Smooth muscle cell (in vitro differentiated cells): ENCODE measurements around the gene ZCCHC9. TPM values are rescaled to one million over a fixed set of nuclear protein-coding genes. Genes with fewer than 3 reads are reported as not detected.
"Not testable (repeated sequence)": the region's sequence is repeated elsewhere in the genome, so short reads cannot be mapped to it uniquely, and the experiment has no call there.

Source experiments
- DNase-seq: peaks from one replicate; lab custom pipeline; 2025; ENCODE audit not compliant: unreplicated experiment; lab: John Stamatoyannopoulos, UW
- H2AFZ ChIP-seq: fragments of 200-600 bp; sonication (generic); 2 replicates; pipeline ENCODE4 v1.6.0; 2016; ENCODE audit warnings: antibody characterized with exemption, low read depth, mild to moderate bottlenecking
- H3F3A ChIP-seq: fragments of 200-600 bp; sonication (generic); 2 replicates; pipeline ENCODE4 v1.6.0; 2017; ENCODE audit warnings: antibody characterized with exemption, low read depth
- H3K27ac ChIP-seq: fragments of 200-600 bp; sonication (generic); 2 replicates; pipeline ENCODE4 v1.5.1; 2016; ENCODE audit warnings: low read depth, mild to moderate bottlenecking
- H3K27me3 ChIP-seq: fragments of 200-600 bp; sonication (generic); 2 replicates; pipeline ENCODE4 v1.6.1; 2016; ENCODE audit warnings: low read depth, mild to moderate bottlenecking
- H3K36me3 ChIP-seq: fragments of 200-600 bp; sonication (generic); 2 replicates; pipeline ENCODE4 v1.5.1; 2016; ENCODE audit warnings: low read depth
- H3K4me1 ChIP-seq: fragments of 200-600 bp; sonication (generic); 2 replicates; pipeline ENCODE4 v1.5.1; 2016; ENCODE audit warnings: low read depth
- H3K4me2 ChIP-seq: fragments of 200-600 bp; sonication (generic); 2 replicates; pipeline ENCODE4 v1.6.0; 2016; ENCODE audit warnings: mild to moderate bottlenecking
- H3K4me3 ChIP-seq: fragments of 200-600 bp; sonication (generic); 2 replicates; pipeline ENCODE4 v1.5.1; 2016; ENCODE audit warnings: mild to moderate bottlenecking
- H3K79me2 ChIP-seq: fragments of 200-600 bp; sonication (generic); 2 replicates; pipeline ENCODE4 v1.6.0; 2016; ENCODE audit warnings: low read depth, mild to moderate bottlenecking
- H3K9ac ChIP-seq: fragments of 200-600 bp; sonication (generic); 2 replicates; pipeline ENCODE4 v1.6.0; 2016; ENCODE audit warnings: low read depth
- H3K9me3 ChIP-seq: fragments of 200-600 bp; sonication (generic); replicated peaks from 2 replicates; pipeline ENCODE4 v1.5.1; 2016; ENCODE audit warnings: low read depth
- H4K20me1 ChIP-seq: fragments of 200-600 bp; sonication (generic); 2 replicates; pipeline ENCODE4 v1.6.0; 2016; ENCODE audit warnings: low read depth
- WGBS: methylation state at CpG from one replicate; pipeline ENCODE4 v1.1.7; 2016; ENCODE audit warnings: low lambda C conversion rate; 5-methylcytosine and 5-hydroxymethylcytosine counted together
- polyA plus RNA-seq: library from polyadenylated mRNA; unstranded; fragments of >200 nt; fragmentation: Nextera tagmentation; extraction: Ambion mirVana; gene quantifications from 2 replicates; pipeline ENCODE4 v1.2.1, GENCODE V29; 2016
- total RNA-seq: library from RNA; depleted of rRNA; stranded (reverse); fragments of >200 nt; gene quantifications from 2 replicates; pipeline ENCODE4 v1.2.3, GENCODE V29; 2014
- TF ChIP-seq, protein P1 (sequence below): fragments of 200-600 bp; sonication (generic); IDR thresholded peaks from 2 replicates; pipeline ENCODE4 v1.5.1; 2017; ENCODE audit warnings: borderline replicate concordance, mild to moderate bottlenecking, antibody characterized with exemption; ENCODE audit not compliant: insufficient read depth, poor library complexity, severe bottlenecking

ZCCHC9 gene
- total and polyA plus RNA-seq, 2 experiments from 2014 or later, result 33.9 to 53.0 TPM

DNA sequence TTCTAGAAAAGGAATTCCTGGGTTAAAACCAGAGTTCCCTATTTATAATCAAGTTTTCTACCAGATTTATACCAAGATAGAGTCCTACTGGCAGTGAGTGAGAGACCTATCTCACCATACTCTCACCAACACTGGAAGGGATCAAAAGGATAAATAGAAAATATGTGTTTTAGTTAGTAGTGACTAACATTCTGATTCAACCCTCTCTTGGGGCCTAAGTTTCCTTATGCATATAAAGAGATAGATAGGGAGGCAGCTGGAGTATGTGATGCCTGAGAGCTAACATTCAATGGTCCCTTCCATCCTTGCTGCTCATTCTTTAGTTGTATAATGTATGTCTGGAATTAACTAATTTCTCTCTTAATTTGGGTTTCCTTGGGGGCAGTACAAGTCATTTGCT, 36.3 kb upstream of the ZCCHC9 start:
- Histone ChIP-seq H3K27me3 (no peaks in the 10 kb centered on the region), H3K36me3 (no peaks in the 10 kb centered on the region), H3F3A (no peaks in the 10 kb centered on the region), H2AFZ (no peak overlapping the region), H4K20me1 (peaks cover 5% of the 10 kb centered on the region), H3K79me2 (peaks cover 45% of the 10 kb centered on the region), H3K9ac (no peak overlapping the region), H3K4me3 (no peak overlapping the region), H3K27ac (no peak overlapping the region), H3K4me1 (peaks cover 6% of the 10 kb centered on the region), H3K4me2 (no peak overlapping the region), H3K9me3 (peaks cover 6% of the 10 kb centered on the region)
- TF ChIP-seq, protein P1, sequence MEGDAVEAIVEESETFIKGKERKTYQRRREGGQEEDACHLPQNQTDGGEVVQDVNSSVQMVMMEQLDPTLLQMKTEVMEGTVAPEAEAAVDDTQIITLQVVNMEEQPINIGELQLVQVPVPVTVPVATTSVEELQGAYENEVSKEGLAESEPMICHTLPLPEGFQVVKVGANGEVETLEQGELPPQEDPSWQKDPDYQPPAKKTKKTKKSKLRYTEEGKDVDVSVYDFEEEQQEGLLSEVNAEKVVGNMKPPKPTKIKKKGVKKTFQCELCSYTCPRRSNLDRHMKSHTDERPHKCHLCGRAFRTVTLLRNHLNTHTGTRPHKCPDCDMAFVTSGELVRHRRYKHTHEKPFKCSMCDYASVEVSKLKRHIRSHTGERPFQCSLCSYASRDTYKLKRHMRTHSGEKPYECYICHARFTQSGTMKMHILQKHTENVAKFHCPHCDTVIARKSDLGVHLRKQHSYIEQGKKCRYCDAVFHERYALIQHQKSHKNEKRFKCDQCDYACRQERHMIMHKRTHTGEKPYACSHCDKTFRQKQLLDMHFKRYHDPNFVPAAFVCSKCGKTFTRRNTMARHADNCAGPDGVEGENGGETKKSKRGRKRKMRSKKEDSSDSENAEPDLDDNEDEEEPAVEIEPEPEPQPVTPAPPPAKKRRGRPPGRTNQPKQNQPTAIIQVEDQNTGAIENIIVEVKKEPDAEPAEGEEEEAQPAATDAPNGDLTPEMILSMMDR, result no peak
- no peak for DNase-seq

DNA sequence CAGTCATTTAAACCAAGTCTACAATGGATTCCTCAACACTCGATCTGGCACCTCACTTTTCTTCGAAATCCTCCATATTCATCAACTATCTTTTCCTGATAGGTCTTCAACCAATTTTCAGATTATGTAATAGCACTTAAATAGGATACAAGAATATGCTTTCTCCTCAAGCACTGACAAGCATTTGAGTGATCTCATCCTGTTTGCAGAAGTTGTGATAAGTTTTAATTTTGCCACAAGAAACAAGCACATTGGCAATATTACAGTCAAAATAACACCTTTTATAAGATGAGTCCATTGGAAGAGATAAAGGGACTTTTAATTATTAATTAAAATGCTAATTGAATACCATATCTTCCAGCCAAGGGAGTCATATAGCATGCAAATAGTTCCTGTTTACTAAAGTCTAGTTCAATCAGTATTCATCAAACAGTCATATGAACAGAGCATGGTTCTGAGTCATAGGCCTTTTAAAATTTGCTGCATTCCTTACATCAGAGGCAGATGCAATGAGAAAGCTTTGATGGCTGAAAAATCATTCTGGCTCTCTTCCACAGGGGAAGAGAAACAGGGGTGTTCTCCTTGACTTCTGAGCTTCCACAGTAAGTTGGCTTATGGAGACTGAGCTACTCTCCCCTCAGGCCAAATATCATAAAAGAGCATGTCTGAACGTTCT, 32.7 kb upstream of the ZCCHC9 start:
- peak overlapping the region; percentile 84 for H3K27ac ChIP-seq
- no peak for DNase-seq
- H3K4me3 ChIP-seq, result no peak overlapping the region
- peak overlapping the region; percentile 6 for H3K9ac ChIP-seq
- H2AFZ ChIP-seq, result no peak overlapping the region
- H3K79me2 ChIP-seq, result peaks cover 59% of the 10 kb centered on the region
- H3K36me3 ChIP-seq, result peaks cover 3% of the 10 kb centered on the region
- H3F3A ChIP-seq, result no peaks in the 10 kb centered on the region
- TF ChIP-seq, protein P1, result no peak
- 78% methylated on average over 3 of the region's 3 CpGs for WGBS
- H4K20me1 ChIP-seq, result peaks cover 5% of the 10 kb centered on the region
- no peaks in the 10 kb centered on the region for H3K27me3 ChIP-seq
- H3K9me3 ChIP-seq, result peaks cover 6% of the 10 kb centered on the region
- peak overlapping the region; percentile 7 for H3K4me2 ChIP-seq
- H3K4me1 ChIP-seq, result peaks cover 8% of the 10 kb centered on the region

- whole genome bisulfite sequencing, result 87% methylated on average over 8 of the region's 8 CpGs
- H3K4me2 ChIP-seq, result no peak overlapping the region
- no peaks in the 10 kb centered on the region for H3F3A ChIP-seq
- no peak overlapping the region for H3K4me3 ChIP-seq
- TF ChIP-seq, protein P1, result no peak
- no peak for DNase-seq
- peaks cover 64% of the 10 kb centered on the region for H3K79me2 ChIP-seq
- no peaks in the 10 kb centered on the region for H3K27me3 ChIP-seq
- peak overlapping the region; percentile 6 for H3K9ac ChIP-seq
- H4K20me1 ChIP-seq, result peaks cover 5% of the 10 kb centered on the region
- peaks cover 6% of the 10 kb centered on the region for H3K9me3 ChIP-seq
- H3K36me3 ChIP-seq, result peaks cover 3% of the 10 kb centered on the region
- H3K27ac ChIP-seq, result peak overlapping the region; percentile 84
- peaks cover 8% of the 10 kb centered on the region for H3K4me1 ChIP-seq
- H2AFZ ChIP-seq, result no peak overlapping the region
Observed at GRCh38 chr5:81269751-81270393, 31.5 kb upstream of the ZCCHC9 start.

DNA sequence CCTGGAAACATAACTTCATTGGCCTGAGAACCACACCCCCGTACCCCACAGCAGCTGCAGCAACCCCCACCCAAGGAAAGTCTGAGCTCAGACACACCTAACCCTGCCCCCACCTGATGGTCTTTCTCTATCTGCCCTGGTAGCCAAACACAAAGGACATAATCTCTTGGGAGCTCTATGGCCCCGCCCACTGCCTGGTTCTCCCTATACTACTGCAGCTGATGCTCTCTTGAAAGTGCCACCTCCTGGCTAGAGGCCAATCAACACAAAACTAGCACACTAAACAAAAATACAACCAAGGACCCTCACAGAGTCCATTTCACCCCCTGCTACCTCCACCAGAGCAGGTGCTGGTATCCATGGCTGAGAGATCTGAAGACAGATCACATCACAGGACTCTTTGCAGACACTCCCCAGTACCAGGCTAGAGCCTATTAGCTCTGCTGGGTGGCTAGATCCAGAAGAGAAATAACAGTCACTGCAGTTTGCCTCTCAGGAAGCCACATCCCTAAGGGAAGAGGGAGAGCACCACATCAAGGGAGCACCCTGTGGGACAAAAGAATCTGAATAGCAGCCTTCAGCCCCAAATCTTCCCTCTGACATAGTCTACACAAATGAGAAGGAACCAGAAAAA, 30.9 kb upstream of the ZCCHC9 start:
- H3K4me3 ChIP-seq, H3K4me1 ChIP-seq, H2AFZ ChIP-seq, H3K9me3 ChIP-seq, H4K20me1 ChIP-seq, H3K4me2 ChIP-seq, H3F3A ChIP-seq, DNase-seq, H3K27ac ChIP-seq, H3K36me3 ChIP-seq, H3K9ac ChIP-seq, H3K27me3 ChIP-seq: not testable (repeated sequence)
- 95% methylated on average over 2 of the region's 2 CpGs for WGBS
- H3K79me2 ChIP-seq, result peaks cover 69% of the 10 kb centered on the region
